Right lobe of liver (tissue), 6 donors: ENCODE results near the gene NFATC3. TPM values are rescaled to one million over a fixed set of nuclear protein-coding genes. Genes with fewer than 3 reads are reported as not detected.

ENCODE experiments used
- ATAC-seq, 4 donors: fragments of 200-7000 bp; cut with Tn5 transposase; one replicate each; pipeline ENCODE4 v1.9.1; 2020; ENCODE audit warnings: mild to moderate bottlenecking in 4 of 4, moderate library complexity in 4 of 4
- DNase-seq, 3 donors: peaks; one replicate each; pipeline ENCODE4 v3.0.0-alpha.2; 2020
- H3K27ac ChIP-seq, 3 donors: fragments of 200-600 bp; one replicate each; pipeline ENCODE4 v1.8.0; 2022
- H3K27me3 ChIP-seq, 2 donors: fragments of 200-600 bp; one replicate each; pipeline ENCODE4 v1.8.0; 2022
- H3K36me3 ChIP-seq, 4 donors: fragments of 200-600 bp; sonication (generic) in 1 of 4; one replicate each; pipeline versions ENCODE4 v1.5.1 to v1.8.0; 2017 to 2022; ENCODE audit warnings: control low read depth in 1 of 4
- H3K4me1 ChIP-seq, 4 donors: fragments of 200-600 bp; sonication (generic) in 1 of 4; one replicate each; pipeline versions ENCODE4 v1.5.1 to v1.8.0; 2017 to 2022; ENCODE audit warnings: control low read depth in 1 of 4
- H3K4me3 ChIP-seq, 3 donors: fragments of 200-600 bp; one replicate each; pipeline ENCODE4 v1.8.0; 2022
- H3K9me3 ChIP-seq, 4 donors: fragments of 200-600 bp; sonication (generic) in 1 of 4; one replicate each; pipeline versions ENCODE4 v1.5.1 to v1.8.0; 2017 to 2022; ENCODE audit warnings: control low read depth in 1 of 4
- CTCF ChIP-seq, 4 donors: fragments of 200-600 bp in 3 of 4; fragments of 450-650 bp in 1 of 4; IDR thresholded peaks; one replicate each; pipeline versions ENCODE4 v1.5.1 to v1.8.0; 2016 to 2022; ENCODE audit warnings: antibody characterized with exemption in 4 of 4, mild to moderate bottlenecking in 2 of 4
- POLR2A ChIP-seq: fragments of 450-650 bp; IDR thresholded peaks from one replicate; pipeline ENCODE4 v1.6.1; 2017; ENCODE audit warnings: antibody characterized with exemption, mild to moderate bottlenecking
- WGBS: methylation state at CpG from one replicate; pipeline ENCODE4 v1.1.6; 2018; ENCODE audit warnings: low coverage, low lambda C conversion rate; ENCODE audit not compliant: insufficient coverage; ENCODE audit errors: missing lambda C conversion rate; 5-methylcytosine and 5-hydroxymethylcytosine counted together
- intact Hi-C, 2 donors: fragments of 100-400 bp; cut with DNase I; formaldehyde crosslinking; loops; one replicate each; pipeline versions ENCODE4 v1.11.2 to v1.14.1; 2022
- microRNA-seq, 2 donors: library from miRNA; unstranded; fragments of <30 nt; microRNA quantifications; one replicate each; pipeline ENCODE4, GENCODE V29; 2019 to 2020
- small RNA-seq, 2 experiments: library from RNA; depleted of rRNA; stranded (forward); fragments of <200 nt; gene quantifications; one replicate each; pipeline ENCODE3, GENCODE V24; 2016
- total RNA-seq, 6 experiments: library from RNA; depleted of rRNA in 2 of 6; stranded (reverse); fragments of >200 nt in 2 of 6; fragmentation: NEBNext Ultra II Directional in 3 of 6; extraction: Animal tissue kit (Norgen Biotek cat#: 25700) in 3 of 6; gene quantifications; one replicate each; pipeline versions ENCODE4 v1.1.0 to v1.2.4, GENCODE V29; 2016 to 2023
- donor health status: DM: no; HTN: yes; CAD: no.
- donor health status: DM: no; HTN: no; CAD: no.
- donor health status: DM: no; HTN: no; CAD: no.
- donor health status: DM: no; HTN: yes; CAD: no.
- donor health status: DM: no; HTN: yes; CAD: no.

The NFATC3 gene
- total RNA-seq, 6 experiments from 2014 or later, result 19.9 to 30.1 (median 25.1) TPM

- TF ChIP-seq CTCF (IDR thresholded peaks at IDR 0.05) (no peak), POLR2A (no peak)
- 83% methylated on average over 2 of the region's 4 CpGs for WGBS
- Histone ChIP-seq H3K36me3 (no peaks in the 10 kb centered on the region), H3K4me1 (no peaks in the 10 kb centered on the region), H3K4me3 (no peak overlapping the region), H3K9me3 (no peaks in the 10 kb centered on the region), H3K27ac (no peak overlapping the region), H3K27me3 (no peaks in the 10 kb centered on the region)
- ATAC-seq (no peak), DNase-seq (no peak)
- intact Hi-C loops, result no loop called here
These were observed 189.3 kb downstream of the NFATC3 start for GRCh38 chr16:68274441-68274840.

GRCh38 chr16:68275611-68276191, 190.5 kb downstream of the NFATC3 start:
- TF ChIP-seq POLR2A, result no peak
- no peak for TF ChIP-seq CTCF (IDR thresholded peaks at IDR 0.05)
- intact Hi-C loops, result no loop called here
- Histone ChIP-seq H3K4me1 (no peaks in the 10 kb centered on the region), H3K4me3 (no peak overlapping the region), H3K36me3 (no peaks in the 10 kb centered on the region), H3K27ac (no peak overlapping the region), H3K27me3 (no peaks in the 10 kb centered on the region), H3K9me3 (no peaks in the 10 kb centered on the region)
- no peak for ATAC-seq
- 48% methylated on average over 4 of the region's 4 CpGs for WGBS
- DNase-seq, result no peak

GRCh38 chr16:68276223-68276622, 191.1 kb downstream of the NFATC3 start:
- H3K36me3 ChIP-seq, result no peaks in the 10 kb centered on the region
- no peak for ATAC-seq
- DNase-seq, result no peak
- no peaks in the 10 kb centered on the region for H3K4me1 ChIP-seq
- H3K27me3 ChIP-seq, result no peaks in the 10 kb centered on the region
- 79% methylated on average over 3 of the region's 3 CpGs for WGBS
- intact Hi-C loops, result no loop called here
- no peak overlapping the region for H3K4me3 ChIP-seq
- no peaks in the 10 kb centered on the region for H3K9me3 ChIP-seq
- TF ChIP-seq CTCF (IDR thresholded peaks at IDR 0.05), result no peak
- TF ChIP-seq POLR2A, result no peak
- H3K27ac ChIP-seq, result no peak overlapping the region

Small RNAs within 50 kb of the gene (microRNA-seq; reads per million reads assigned to microRNA genes)
- 0 to 0.29 reads per million in 2 donors for gene MIR6773

Small RNAs within 50 kb of the gene (small RNA-seq; reads per million reads assigned to genes)
- 0 reads per million in 2 experiments for gene RF00019
- 0 reads per million in 2 experiments for gene RF00554

Other genes with a start within 250 kb of the NFATC3 start
- 10 to 100 TPM in 4 of 6 experiments, 1 to 10 TPM in 2; 8.9 to 23.9 (median 11.7) TPM for gene THAP11, start 243.1 kb upstream of the NFATC3 start, total RNA-seq
- 10 to 100 TPM; 23.4 to 67.8 (median 33.9) TPM for gene NUTF2, start 238.4 kb upstream of the NFATC3 start, total RNA-seq
- 10 to 100 TPM; 12.2 to 21.1 (median 18.2) TPM for gene CENPT, start 237.7 kb upstream of the NFATC3 start, total RNA-seq
- gene EDC4, start 212.3 kb upstream of the NFATC3 start, total RNA-seq, result 10 to 100 TPM; 16.2 to 25.4 (median 19.5) TPM
- under 1 TPM in 1 of 6 experiments, not detected in 5; 0.84 TPM for gene NRN1L, start 200.5 kb upstream of the NFATC3 start, total RNA-seq
- 10 to 100 TPM in 4 of 6 experiments, 1 to 10 TPM in 2; 6.7 to 22.6 (median 13.2) TPM for gene PSKH1, start 192.1 kb upstream of the NFATC3 start, total RNA-seq
- under 1 TPM in 3 of 6 experiments, not detected in 3; 0.12 to 0.49 (median 0.44) TPM for gene CTRL, start 153.5 kb upstream of the NFATC3 start, total RNA-seq
- 10 to 100 TPM; 19.0 to 39.6 (median 22.7) TPM for gene PSMB10, start 148.5 kb upstream of the NFATC3 start, total RNA-seq
- gene LCAT, start 141.2 kb upstream of the NFATC3 start, total RNA-seq, result 100 to 1,000 TPM in 4 of 6 experiments, 10 to 100 TPM in 2; 29.4 to 207 (median 137) TPM
- 10 to 100 TPM; 17.2 to 40.0 (median 21.9) TPM for gene SLC12A4, start 116.7 kb upstream of the NFATC3 start, total RNA-seq
- under 1 TPM in 1 of 6 experiments, not detected in 5; 0.10 TPM for gene DPEP3, start 104.9 kb upstream of the NFATC3 start, total RNA-seq
- gene DPEP2, start 85.9 kb upstream of the NFATC3 start, total RNA-seq, result 1 to 10 TPM in 5 of 6 experiments, under 1 TPM in 1; 0.93 to 2.3 (median 1.6) TPM
- gene DPEP2NB, start 69.5 kb upstream of the NFATC3 start, total RNA-seq, result not detected
- 1 to 10 TPM; 5.4 to 10.0 (median 6.3) TPM for gene DDX28, start 62.1 kb upstream of the NFATC3 start, total RNA-seq
- 10 to 100 TPM in 2 of 6 experiments, 1 to 10 TPM in 4; 7.9 to 16.4 (median 9.2) TPM for gene DUS2, start 62.1 kb upstream of the NFATC3 start, total RNA-seq
- 100 to 1,000 TPM in 1 of 6 experiments, 10 to 100 TPM in 5; 44.8 to 102 (median 57.9) TPM for gene ESRP2, start 150.8 kb downstream of the NFATC3 start, total RNA-seq
- 10 to 100 TPM in 5 of 6 experiments, 1 to 10 TPM in 1; 9.7 to 21.2 (median 13.7) TPM for gene PLA2G15, start 160.0 kb downstream of the NFATC3 start, total RNA-seq
- gene SLC7A6, start 179.2 kb downstream of the NFATC3 start, total RNA-seq, result 1 to 10 TPM; 1.6 to 9.6 (median 4.5) TPM
- gene SLC7A6OS, start 225.6 kb downstream of the NFATC3 start, total RNA-seq, result 1 to 10 TPM; 4.0 to 5.4 (median 4.8) TPM
- gene PRMT7, start 225.6 kb downstream of the NFATC3 start, total RNA-seq, result 10 to 100 TPM; 13.1 to 28.3 (median 21.1) TPM